Activated effector memory CD4-positive, alpha-beta T cell treated with anti-CD3 and anti-CD28 coated beads, Interleukin-2, amount 50 U/mL, for 16 hours (primary cell): Measurements from ENCODE around the gene TBC1D5.
A peak's percentile ranks its signal among the peaks of the same experiment; 100 is the strongest.
"Not testable (repeated sequence)": the region's sequence is repeated elsewhere in the genome, so short reads cannot be mapped to it uniquely, and the experiment has no call there.

ENCODE experiments used
- DNase-seq: peaks from one replicate; pipeline ENCODE4 v3.0.0-alpha.2; 2020

TBC1D5 gene

GRCh38 chr3:17707813-17708543 lies 34.5 kb downstream of the TBC1D5 start:
- no peak for DNase-seq

- not testable (repeated sequence) for DNase-seq
Observed at GRCh38 chr3:17705991-17706390, 36.4 kb downstream of the TBC1D5 start.

DNA sequence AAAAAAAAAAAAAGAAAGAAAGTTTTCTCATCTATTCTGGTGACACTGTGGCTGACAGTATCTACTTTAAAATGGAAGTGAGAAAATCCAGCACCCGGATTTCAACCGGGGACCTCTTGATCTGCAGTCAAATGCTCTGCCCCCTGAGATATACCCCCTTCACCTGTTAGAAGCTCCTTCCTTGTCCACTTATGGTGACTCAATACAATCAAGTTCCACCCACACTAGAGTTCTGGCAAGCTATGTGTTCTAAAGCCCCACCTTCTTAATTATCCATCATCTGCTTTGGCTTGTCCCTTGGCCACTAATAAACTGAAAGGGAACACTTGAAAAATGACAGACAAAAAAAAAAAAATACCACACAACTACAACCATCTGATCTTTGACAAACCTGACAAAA lies 42.6 kb downstream of the TBC1D5 start:
- DNase-seq: not testable (repeated sequence)

DNA sequence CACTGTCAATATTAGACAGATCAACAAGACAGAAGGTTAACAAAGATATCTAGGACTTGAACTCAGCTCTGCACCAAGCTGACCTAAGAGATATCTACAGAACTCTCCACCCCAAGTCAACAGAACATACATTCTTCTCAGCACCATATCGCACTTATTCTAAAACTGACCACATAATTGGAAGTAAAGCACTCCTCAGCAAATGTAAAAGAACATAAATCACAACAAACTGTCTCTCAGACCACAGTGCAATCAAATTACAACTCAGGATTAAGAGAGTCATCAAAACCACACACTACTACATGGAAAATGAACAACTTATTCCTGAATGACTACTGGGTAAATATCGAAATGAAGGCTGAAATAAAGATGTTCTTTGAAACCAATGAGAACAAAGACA lies 46.8 kb downstream of the TBC1D5 start:
- not testable (repeated sequence) for DNase-seq

DNA sequence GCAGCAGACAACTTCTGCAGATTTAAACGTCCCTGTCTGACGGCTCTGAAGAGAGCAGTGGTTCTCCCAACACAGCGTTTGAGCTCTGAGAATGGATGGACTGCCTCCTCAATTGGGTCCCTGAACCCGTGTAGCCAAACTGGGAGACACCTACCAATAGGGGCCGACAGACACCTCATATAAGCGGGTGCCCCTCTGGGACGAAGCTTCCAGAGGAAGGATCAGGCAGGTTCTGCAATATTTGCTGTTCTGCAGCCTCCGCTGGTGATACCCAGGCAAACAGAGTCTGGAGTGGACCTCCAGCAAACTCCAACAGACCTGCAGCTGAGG lies 48.8 kb downstream of the TBC1D5 start:
- DNase-seq: not testable (repeated sequence)

GRCh38 chr3:17692846-17693669 lies 49.4 kb downstream of the TBC1D5 start:
- DNase-seq: peak; percentile 86

DNA sequence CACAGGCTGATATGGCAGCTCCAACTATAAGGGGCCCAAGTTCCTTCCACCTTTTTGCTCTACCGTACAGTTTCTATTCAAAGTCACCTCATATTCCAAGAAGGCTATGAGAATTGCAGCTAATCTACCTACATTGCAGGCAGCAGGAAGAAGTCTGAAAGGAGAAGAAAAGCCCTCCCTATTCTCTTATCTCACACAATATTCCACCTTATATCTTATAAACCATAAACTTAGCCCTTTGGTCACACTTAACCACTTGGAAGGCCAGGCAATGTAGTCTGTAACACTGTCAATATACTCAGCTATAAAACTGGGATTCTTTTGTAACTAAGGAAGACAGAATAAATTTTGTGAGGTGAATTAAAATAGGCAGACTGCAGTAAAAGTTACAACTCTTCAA lies 54.9 kb downstream of the TBC1D5 start:
- DNase-seq: no peak

- DNase-seq: no peak
Observed at GRCh38 chr3:17686613-17687012, 55.8 kb downstream of the TBC1D5 start.

GRCh38 chr3:17683542-17684207 lies 58.8 kb downstream of the TBC1D5 start:
- DNase-seq: no peak

DNA sequence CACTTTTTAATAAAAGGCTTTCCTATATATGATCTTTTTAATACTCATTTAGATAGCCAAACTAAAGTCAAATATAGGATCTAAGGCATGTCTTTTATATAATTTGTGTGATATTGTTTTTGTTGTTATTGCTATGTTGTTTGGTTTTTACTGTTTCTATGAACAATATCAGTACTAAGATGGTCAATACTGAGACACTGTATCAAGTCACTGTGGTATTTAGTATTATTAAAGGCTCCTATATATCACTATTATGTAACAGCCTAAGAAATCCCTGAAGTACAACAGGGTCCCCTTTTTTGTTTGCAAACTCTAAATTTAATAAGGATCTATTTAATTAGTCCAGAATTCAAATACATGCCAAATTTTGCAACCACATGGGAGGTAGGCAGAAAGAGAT lies 61.9 kb downstream of the TBC1D5 start:
- no peak for DNase-seq

DNA sequence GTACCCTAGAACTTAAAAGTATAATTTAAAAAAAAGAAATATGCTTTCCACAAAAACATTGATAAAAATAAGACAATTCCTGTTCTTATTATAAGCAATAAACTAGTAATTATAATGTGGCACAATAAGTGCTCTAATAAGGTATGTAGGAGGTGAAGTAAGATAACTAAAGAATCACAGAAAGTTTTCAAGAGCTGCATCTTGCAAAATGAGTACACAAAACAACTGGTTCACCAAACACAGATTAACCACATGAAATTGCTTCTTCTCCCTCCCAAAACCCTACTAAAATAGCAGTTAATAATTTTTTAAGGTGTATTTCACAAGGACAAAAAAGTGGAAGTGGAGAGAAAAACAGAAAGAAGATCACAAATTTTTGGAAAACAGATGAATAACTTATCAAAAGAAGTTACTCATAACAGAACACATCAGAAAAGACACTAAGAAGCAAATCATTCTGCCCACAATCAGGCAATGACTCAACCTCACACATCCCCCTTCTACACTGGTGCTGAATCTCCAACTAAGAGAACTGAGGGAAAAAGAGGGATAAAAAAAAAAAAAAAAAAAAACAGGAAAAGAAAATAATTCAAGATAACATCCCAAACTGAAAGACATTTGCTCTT lies 64.2 kb downstream of the TBC1D5 start:
- no peak for DNase-seq

DNA sequence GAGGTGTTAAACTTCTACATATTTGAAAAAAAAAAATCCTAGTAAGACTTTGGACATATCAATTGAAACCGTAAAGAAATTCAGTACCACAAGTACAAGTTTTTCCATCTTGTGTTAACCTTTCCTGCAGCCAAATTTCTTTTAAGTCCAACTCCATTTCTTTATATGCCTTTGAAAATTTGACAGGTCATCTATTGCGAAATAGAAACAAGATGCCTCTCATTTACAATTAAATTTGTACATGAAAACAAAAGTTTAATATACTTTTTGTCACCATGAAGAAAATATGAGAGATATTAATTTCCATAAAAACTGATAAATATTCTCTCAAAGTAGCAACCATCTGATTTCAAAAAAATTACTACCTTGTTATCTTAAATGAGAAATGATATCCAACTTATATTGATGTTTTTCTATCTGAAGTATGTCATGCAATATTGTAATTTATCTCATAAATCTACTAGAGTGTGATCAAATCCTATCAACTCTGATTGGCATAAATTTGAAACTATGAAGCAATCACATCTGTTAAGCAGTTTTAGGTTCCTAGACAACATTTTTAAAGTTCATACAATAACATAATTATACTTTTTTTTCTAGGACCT lies 68.2 kb downstream of the TBC1D5 start:
- DNase-seq: no peak

GRCh38 chr3:17672506-17672905 lies 69.9 kb downstream of the TBC1D5 start:
- DNase-seq: no peak

DNA sequence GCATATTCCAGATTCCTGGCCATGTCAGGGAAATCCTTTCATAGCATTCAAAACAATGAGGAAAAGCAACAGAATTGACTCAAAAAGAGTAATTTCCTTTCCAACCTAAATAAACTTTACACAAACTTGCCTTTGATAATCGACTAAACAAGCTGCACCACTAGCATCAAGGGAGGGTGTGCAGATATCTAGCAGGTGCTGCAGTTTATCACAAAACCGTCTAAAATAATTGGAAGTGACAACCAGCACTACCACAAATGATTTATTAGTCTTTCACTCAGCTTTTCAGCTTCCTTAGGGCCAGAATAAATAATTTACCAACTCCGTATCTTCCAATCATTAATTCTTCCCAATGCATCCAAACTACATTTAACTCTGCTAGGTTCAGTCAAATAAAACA lies 71.7 kb downstream of the TBC1D5 start:
- DNase-seq: no peak

DNA sequence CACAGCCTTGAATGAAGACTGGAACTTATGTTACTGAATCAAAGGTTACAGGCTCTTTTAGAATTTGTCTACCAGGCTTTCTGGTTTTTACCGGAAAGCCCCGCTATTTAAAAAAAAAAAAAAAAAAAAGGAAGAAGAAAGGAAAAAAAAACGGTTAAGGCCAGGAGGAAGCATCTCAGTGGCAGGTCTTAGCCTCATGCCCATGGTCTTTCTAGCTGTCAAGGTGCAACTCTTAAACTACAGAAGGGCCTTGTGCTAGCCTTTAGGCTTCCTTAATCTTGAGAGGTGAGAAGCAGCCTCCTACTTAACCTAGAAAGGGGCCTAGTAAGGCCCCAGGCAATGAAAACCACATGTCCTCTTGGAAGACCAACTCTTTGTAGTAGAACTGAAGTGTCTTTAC lies 77.5 kb downstream of the TBC1D5 start:
- no peak for DNase-seq

DNA sequence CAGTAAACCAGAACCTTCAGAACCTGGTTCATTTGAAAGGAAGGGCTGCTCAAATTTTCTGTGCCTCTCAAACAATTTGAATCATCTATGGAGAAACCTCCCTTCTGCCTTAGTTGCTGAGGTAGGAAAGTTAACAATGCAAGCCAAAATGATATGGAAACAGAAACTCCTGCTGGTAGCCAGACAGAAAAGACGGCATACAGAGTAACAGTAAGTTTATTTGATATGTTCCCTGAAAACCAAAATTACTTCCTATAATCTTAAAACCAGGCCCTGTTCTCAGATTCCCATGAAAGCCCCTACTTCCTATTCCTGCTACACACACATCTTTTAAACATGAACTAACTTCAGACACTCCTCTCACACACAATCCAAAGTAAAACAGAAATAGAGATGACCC lies 86.2 kb downstream of the TBC1D5 start:
- DNase-seq: no peak

DNA sequence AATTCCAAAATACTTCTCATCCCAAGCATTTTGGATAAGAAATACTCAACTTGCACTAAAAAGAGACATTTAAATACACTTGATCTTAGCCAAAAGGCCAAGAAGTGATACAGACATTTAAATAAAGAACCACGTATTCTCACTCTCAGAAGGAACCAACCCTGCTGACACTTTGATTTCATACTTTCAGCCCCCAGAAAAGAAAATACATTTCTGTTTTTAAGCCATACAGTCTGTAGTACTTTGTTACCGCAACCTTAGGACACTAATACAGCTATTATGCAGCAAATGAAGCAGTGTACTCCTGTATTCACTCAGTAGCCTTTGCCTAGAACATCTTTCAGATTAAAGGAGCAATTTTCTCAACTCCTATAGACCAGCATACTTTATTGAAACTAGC lies 86.7 kb downstream of the TBC1D5 start:
- DNase-seq: no peak

GRCh38 chr3:17649748-17650147 lies 92.7 kb downstream of the TBC1D5 start:
- not testable (repeated sequence) for DNase-seq

- DNase-seq: not testable (repeated sequence)
Observed at GRCh38 chr3:17648630-17649355, 93.6 kb downstream of the TBC1D5 start.

GRCh38 chr3:17645074-17645698 lies 97.2 kb downstream of the TBC1D5 start:
- no peak for DNase-seq

- DNase-seq: no peak
Observed at GRCh38 chr3:17643691-17644090, 98.7 kb downstream of the TBC1D5 start.

- DNase-seq: no peak
Observed at GRCh38 chr3:17642474-17642873, 100.0 kb downstream of the TBC1D5 start.
